ENCODE results near the gene IGSF3.

The IGSF3 gene

DNA sequence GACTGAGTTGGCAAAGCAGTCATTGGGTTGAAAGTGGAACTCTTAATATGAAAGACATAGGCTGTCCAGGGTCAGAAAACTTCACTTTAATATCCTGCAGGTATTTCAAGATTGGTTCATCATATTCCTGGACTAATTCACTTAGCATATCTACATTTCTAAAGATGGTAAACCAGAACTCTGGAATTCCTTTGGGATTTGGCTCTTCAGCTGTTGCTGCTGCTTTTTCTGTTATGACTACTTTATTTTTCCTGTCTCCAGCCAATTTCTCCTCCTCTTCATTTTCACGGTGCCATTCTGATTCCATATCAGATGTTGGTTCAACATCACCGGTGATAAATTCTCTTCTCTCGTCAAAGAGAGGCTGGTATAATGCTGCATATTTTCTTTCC, 134.1 kb downstream of the IGSF3 start:
- TF ChIP-seq ZFX (IDR thresholded peaks at IDR 0.05) = no peak
- TF ChIP-seq, protein P1, sequence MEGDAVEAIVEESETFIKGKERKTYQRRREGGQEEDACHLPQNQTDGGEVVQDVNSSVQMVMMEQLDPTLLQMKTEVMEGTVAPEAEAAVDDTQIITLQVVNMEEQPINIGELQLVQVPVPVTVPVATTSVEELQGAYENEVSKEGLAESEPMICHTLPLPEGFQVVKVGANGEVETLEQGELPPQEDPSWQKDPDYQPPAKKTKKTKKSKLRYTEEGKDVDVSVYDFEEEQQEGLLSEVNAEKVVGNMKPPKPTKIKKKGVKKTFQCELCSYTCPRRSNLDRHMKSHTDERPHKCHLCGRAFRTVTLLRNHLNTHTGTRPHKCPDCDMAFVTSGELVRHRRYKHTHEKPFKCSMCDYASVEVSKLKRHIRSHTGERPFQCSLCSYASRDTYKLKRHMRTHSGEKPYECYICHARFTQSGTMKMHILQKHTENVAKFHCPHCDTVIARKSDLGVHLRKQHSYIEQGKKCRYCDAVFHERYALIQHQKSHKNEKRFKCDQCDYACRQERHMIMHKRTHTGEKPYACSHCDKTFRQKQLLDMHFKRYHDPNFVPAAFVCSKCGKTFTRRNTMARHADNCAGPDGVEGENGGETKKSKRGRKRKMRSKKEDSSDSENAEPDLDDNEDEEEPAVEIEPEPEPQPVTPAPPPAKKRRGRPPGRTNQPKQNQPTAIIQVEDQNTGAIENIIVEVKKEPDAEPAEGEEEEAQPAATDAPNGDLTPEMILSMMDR (conservative IDR thresholded peaks at IDR 0.05) = no peak
- no peak overlapping the region for H3K27ac ChIP-seq

DNA sequence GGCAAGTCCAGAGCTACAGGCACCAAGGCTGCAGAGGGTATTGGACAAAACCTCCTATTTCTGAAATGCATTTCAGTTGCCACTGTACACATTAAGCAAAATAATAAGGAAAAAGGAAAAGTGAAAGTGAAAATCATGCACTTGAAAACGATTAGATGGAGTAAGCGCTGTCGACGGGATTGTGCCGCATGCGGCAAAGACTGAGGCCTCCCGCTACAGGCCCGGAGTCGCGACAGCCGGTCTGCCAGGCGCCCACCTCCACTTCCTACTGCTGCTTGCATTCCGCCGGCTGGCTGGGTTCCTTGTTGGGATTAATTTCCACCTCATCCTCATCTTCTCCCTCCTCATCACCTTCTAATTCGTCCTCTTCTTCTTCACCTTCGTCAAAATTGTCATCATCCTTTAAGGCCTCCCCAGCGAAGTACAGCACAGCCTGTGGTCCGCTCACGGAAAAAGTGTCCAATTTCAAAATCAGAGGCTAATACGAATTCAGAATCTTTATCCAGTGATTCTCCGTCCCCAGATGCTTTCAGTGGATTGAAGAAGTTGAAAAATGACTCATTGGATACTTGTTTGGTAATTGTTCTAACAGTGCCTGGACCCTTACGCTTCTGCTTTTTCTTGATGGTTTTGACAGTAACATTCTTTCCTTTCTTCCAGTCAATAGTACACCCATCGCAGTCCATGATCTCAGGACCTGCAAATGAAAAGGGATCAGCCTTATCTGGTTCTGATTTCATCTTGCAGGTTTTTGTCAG, 134.7 kb downstream of the IGSF3 start:
- TF ChIP-seq ZFX (IDR thresholded peaks at IDR 0.05) = no peak
- TF ChIP-seq, protein P1 (conservative IDR thresholded peaks at IDR 0.05) = no peak
- H3K27ac ChIP-seq = no peak overlapping the region

DNA sequence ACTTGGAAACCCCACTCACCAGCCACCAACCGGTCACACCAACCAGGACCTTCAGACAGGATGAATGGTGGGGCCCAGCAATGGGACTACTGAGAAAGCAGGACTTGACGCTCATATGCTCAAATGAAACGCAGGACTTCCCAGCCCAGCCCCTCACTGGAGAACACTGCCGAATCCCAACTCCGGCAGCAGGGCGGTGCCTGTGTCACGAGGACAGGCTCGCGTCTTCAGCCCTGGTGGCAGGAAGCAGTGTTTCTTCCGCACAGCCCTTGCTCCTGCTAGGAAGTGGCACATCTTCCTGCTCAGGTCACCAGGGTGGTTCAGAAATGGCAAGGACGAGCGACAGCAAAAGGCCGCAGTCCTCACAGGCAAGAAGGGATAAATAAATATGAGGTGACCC, 135.6 kb downstream of the IGSF3 start:
- no peak overlapping the region for H3K27ac ChIP-seq
- TF ChIP-seq, protein P1 (conservative IDR thresholded peaks at IDR 0.05) = no peak
- TF ChIP-seq ZFX (IDR thresholded peaks at IDR 0.05) = no peak

DNA sequence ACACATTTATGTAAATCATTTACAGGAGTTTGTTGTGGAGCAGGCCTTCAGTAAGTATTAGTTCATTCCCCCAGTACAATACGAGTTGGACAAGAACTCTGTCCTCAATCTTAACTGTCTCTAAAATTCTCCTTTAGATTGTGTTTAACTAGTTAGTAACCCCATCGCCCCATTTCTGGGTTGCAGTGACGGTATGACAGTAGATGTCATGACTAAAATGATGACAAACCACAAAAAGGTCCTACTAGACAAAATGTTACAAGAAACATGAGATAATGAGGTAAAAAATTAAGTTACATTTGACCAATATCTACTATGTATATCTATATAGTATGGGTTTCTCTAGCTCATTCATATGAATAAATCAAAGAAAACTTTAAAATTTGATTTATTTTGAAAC, 137.9 kb downstream of the IGSF3 start:
- no peak overlapping the region for H3K27ac ChIP-seq
- TF ChIP-seq ZFX (IDR thresholded peaks at IDR 0.05) = no peak
- TF ChIP-seq, protein P1 (conservative IDR thresholded peaks at IDR 0.05) = no peak

DNA sequence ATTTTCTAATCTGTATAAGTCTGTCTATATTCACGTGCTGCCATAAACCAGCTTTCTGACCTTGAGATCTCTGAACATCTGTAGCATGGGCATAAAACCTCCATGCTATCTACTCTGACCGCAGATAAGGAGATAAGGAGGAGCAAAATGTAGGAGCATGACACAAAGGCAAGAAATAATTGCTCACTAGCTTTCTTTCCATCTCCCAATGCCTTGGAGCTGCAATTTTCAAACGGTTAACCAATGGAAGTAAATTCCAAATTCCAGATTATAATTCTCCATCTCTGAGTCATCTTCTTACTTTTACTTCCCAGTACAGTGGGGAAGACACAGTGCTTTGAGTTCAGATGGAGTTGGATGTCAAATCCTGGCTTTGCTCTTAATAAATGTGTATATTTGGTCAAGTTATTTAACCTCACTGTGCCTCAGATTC, 138.3 kb downstream of the IGSF3 start:
- TF ChIP-seq, protein P1 (conservative IDR thresholded peaks at IDR 0.05) = no peak
- no peak for TF ChIP-seq ZFX (IDR thresholded peaks at IDR 0.05)
- H3K27ac ChIP-seq = no peak overlapping the region

DNA sequence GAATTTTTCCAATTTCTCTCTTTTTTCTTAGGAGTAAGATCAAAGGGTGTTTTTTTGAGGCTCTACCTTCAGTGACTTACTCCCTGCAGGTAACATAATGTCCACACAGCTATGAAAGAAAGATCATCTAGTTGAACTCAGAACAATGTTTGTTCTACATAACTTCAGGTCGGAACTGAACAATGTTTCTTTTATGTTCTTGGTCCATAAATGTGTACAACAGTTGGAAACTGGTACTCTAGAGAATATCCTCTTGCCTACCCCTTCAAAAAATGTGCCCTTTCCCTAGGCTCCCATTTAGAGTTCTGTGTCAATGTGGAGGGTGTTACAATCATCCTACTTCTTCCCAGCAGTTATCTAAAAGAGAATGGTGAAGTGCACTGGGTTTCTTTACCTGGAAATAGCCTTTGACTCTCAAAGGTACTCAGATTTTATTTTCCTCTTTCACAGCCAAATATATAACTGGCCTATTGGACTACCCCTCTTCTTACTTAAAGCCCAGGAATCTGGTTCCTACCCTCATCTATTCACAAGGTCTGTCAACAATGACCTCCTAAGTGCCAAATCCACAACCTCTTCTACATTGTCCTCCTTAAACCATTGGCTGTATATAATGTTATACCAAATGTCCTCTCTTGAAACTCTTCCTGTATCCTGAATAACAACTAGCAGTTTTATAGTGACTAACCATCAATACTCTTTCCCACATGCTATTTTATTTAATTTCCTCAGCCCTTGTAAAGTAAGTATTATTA, 139.0 kb downstream of the IGSF3 start:
- no peak overlapping the region for H3K27ac ChIP-seq
- TF ChIP-seq ZFX (IDR thresholded peaks at IDR 0.05) = no peak
- TF ChIP-seq, protein P1 (conservative IDR thresholded peaks at IDR 0.05) = no peak

DNA sequence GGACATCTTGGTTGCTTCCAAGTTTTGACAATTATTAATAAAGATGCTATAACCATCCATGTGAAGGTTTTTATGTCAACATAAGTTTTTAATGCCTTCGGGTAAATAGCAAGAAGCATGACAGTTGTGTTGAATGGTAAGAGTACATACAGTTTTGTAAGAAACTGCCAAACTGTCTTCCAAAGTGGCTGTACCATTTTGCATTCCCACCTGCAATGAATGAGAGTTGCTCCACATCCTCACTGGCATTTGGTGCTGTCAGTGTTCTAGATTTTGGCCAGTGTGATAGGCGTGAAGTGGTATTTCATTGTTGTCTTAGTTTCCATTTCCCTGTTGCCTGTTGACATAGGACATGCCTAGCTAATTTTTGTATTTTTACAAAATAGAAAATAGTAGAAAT, 142.1 kb downstream of the IGSF3 start:
- no peak overlapping the region for H3K27ac ChIP-seq
- no peak for TF ChIP-seq ZFX (IDR thresholded peaks at IDR 0.05)
- TF ChIP-seq, protein P1 (conservative IDR thresholded peaks at IDR 0.05) = no peak

Measured in C4-2B (cell line).